Measurements from ENCODE around the gene HMX1. TPM values are rescaled to one million over a fixed set of nuclear protein-coding genes. Genes with fewer than 3 reads are reported as not detected.
A peak's percentile ranks its signal among the peaks of the same experiment; 100 is the strongest.

Gene HMX1
- total RNA-seq, 1 donor from 2014 or later = not detected

DNA sequence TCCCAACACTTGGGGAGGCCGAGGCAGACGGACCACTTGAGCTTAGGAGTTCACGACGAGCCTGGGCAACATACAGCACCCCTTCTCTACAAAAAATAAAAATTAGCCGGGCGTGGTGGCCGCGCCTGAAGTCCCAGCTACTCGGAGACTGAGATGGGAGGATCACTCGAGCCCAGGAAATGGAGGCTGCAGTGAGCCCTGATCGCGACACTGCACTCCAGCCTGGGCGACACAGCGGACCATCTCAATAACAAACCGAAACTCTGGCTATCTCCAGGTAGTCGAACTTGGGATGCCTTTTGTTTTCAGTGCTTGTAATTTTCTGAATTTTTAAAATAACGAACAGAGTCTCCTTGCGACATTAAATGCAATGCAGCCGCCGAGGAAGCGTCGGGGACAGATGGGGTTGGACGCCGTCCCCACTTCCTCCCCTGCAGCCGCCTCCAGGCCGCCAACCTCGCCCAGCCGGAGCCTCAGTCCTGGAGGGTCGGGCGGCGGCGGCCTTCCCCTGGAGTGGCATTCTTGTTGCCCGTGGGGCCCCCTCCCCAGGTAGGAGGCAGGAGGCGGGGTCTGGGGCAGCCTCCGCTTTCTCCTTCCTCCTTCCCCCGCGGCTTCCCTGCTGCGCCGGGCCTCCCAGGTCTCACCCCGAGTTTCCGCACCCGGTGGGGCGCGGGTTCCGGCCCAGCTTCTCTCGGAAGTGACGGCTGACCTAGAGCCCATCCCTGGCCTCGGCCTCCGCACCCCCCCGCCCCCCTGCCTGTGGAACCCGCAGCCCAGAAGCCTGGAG lies 14.6 kb downstream of the HMX1 start:
- peaks cover 87% of the 10 kb centered on the region for H3K27me3 ChIP-seq
- H3K36me3 ChIP-seq = no peaks in the 10 kb centered on the region
- peak overlapping the region; percentile 26 for H3K4me3 ChIP-seq

DNA sequence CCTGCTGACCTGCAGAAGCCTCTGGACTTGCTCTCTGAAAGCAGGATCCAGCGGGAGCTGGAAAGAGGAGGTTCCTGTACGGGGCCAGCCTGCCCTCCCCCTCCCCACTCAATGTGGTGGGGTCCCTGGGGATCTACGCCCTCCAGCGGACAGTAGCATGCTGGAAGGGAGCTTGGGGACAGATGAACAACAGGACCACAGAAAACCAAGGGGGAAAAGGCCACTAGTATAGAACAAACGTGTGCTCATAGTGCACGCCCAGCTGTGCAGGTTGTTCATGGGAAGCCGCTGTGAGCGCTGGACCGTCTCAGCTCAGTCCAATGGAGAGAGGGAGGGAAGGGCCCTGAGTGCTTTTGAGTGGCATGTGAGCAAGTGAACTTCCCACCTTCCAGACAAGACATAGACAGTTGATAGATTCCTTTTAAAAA lies 15.8 kb downstream of the HMX1 start:
- Histone ChIP-seq H3K27ac (no peak overlapping the region), H3K9me3 (no peaks in the 10 kb centered on the region), H3K36me3 (no peaks in the 10 kb centered on the region), H3K4me1 (peaks cover 8% of the 10 kb centered on the region), H3K4me3 (no peak overlapping the region), H3K27me3 (peaks cover 81% of the 10 kb centered on the region)
- TF ChIP-seq, protein P1, sequence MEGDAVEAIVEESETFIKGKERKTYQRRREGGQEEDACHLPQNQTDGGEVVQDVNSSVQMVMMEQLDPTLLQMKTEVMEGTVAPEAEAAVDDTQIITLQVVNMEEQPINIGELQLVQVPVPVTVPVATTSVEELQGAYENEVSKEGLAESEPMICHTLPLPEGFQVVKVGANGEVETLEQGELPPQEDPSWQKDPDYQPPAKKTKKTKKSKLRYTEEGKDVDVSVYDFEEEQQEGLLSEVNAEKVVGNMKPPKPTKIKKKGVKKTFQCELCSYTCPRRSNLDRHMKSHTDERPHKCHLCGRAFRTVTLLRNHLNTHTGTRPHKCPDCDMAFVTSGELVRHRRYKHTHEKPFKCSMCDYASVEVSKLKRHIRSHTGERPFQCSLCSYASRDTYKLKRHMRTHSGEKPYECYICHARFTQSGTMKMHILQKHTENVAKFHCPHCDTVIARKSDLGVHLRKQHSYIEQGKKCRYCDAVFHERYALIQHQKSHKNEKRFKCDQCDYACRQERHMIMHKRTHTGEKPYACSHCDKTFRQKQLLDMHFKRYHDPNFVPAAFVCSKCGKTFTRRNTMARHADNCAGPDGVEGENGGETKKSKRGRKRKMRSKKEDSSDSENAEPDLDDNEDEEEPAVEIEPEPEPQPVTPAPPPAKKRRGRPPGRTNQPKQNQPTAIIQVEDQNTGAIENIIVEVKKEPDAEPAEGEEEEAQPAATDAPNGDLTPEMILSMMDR (IDR thresholded peaks at IDR 0.05) = no peak
- ATAC-seq = no peak
- intact Hi-C loops (cut with DNase I) = no loop called here
- DNase-seq = no peak

More for the DNA sequence above, 14.6 kb downstream of the HMX1 start:
- TF ChIP-seq, protein P1 (IDR thresholded peaks at IDR 0.05) = no peak
- intact Hi-C loops (cut with DNase I) = no loop called here
- ATAC-seq (no peak), DNase-seq (no peak)
- H3K27ac ChIP-seq = no peak overlapping the region
- H3K4me1 ChIP-seq = peaks cover 8% of the 10 kb centered on the region
- no peaks in the 10 kb centered on the region for H3K9me3 ChIP-seq

DNA sequence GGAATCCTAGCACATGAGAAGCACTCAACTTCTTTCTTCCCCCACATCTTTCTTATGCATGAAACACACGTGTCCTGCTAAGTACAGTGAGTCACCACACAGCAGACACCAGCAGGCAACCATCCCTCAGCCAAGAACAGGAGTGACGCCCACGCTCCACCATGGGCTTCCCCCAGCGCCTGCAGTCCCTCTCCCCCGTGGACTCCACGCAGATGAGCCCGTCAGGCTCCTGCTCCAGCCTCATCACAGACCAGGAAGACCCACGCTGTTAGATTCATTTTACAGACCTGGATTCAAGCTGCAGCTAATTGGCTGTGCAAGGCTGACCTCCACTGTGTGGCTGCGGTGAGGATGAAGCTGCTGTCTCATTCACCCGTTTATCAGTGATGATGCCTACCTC lies 16.7 kb downstream of the HMX1 start:
- DNase-seq (no peak), ATAC-seq (no peak)
- peaks cover 81% of the 10 kb centered on the region for H3K27me3 ChIP-seq

DNA sequence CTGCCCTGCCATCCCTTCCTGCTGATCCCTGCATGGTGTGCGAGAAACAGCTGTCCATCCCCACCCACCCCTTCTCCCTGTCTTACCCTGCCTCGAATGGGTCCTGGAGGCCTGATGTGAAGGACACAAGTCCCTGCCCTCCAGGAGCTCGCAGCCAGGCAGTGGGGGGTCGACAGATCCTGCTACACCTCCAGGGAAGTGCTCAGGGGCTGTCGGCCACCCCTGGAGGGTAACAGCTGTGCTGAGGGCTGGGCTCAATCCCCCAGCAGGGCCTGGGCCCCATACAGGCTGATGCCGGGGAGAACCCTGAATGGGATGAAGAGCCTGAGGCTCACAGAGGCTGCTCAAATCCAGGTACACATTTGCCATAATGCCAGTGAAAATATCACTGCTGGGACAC lies 17.6 kb downstream of the HMX1 start:
- peaks cover 8% of the 10 kb centered on the region for H3K4me1 ChIP-seq
- no peak overlapping the region for H3K4me3 ChIP-seq
- TF ChIP-seq, protein P1 (IDR thresholded peaks at IDR 0.05) = no peak
- no peak for ATAC-seq
- intact Hi-C loops (cut with DNase I) = no loop called here
- no peaks in the 10 kb centered on the region for H3K9me3 ChIP-seq
- peaks cover 80% of the 10 kb centered on the region for H3K27me3 ChIP-seq
- no peaks in the 10 kb centered on the region for H3K36me3 ChIP-seq
- DNase-seq = no peak
- H3K27ac ChIP-seq = no peak overlapping the region

More for the DNA sequence above, 16.7 kb downstream of the HMX1 start:
- H3K27ac ChIP-seq = no peak overlapping the region
- H3K4me1 ChIP-seq = peaks cover 8% of the 10 kb centered on the region
- TF ChIP-seq, protein P1 (IDR thresholded peaks at IDR 0.05) = no peak
- H3K4me3 ChIP-seq = no peak overlapping the region
- no peaks in the 10 kb centered on the region for H3K9me3 ChIP-seq
- intact Hi-C loops (cut with DNase I) = no loop called here
- H3K36me3 ChIP-seq = no peaks in the 10 kb centered on the region

- Histone ChIP-seq H3K4me1 (peaks cover 8% of the 10 kb centered on the region), H3K36me3 (no peaks in the 10 kb centered on the region), H3K9me3 (no peaks in the 10 kb centered on the region), H3K27me3 (peaks cover 78% of the 10 kb centered on the region), H3K4me3 (no peak overlapping the region), H3K27ac (no peak overlapping the region)
- DNase-seq = no peak
- no peak for ATAC-seq
- intact Hi-C loops (cut with DNase I) = no loop called here
- TF ChIP-seq, protein P1 (IDR thresholded peaks at IDR 0.05) = no peak
Observed at GRCh38 chr4:8853249-8853648, 18.4 kb downstream of the HMX1 start.
